GM18951 (cell line): ENCODE measurements around the gene RAB20.
"Not testable (repeated sequence)": the region's sequence is repeated elsewhere in the genome, so short reads cannot be mapped to it uniquely, and the experiment has no call there.

Source experiments
- POLR2A ChIP-seq: IDR thresholded peaks from 4 replicates; pipeline ENCODE4 v1.6.1; 2011; ENCODE audit warnings: mild to moderate bottlenecking; ENCODE audit not compliant: insufficient read length, insufficient read depth; ENCODE audit errors: extremely low read depth
- in situ Hi-C: fragments of 300-500 bp; cut with MboI; formaldehyde crosslinking; loops from one replicate; pipeline ENCODE4 v1.12.0; 2022; ENCODE audit warnings: low sequenced_read_pairs, mixed read lengths, inconsistent platforms; ENCODE audit not compliant: unreplicated experiment

RAB20 gene

GRCh38 chr13:110583178-110583865 lies 21.8 kb upstream of the RAB20 start:
- in situ Hi-C loops, result no loop called here
- TF ChIP-seq POLR2A, result no peak

- TF ChIP-seq POLR2A, result no peak
- in situ Hi-C loops, result no loop called here
Observed at GRCh38 chr13:110582421-110582954, 21.0 kb upstream of the RAB20 start.

GRCh38 chr13:110581506-110582185 lies 20.1 kb upstream of the RAB20 start:
- in situ Hi-C loops, result no loop called here

GRCh38 chr13:110580800-110581199 lies 19.3 kb upstream of the RAB20 start:
- TF ChIP-seq POLR2A, result no peak
- in situ Hi-C loops, result no loop called here

More at GRCh38 chr13:110581506-110582185, 20.1 kb upstream of the RAB20 start:
- no peak for TF ChIP-seq POLR2A

DNA sequence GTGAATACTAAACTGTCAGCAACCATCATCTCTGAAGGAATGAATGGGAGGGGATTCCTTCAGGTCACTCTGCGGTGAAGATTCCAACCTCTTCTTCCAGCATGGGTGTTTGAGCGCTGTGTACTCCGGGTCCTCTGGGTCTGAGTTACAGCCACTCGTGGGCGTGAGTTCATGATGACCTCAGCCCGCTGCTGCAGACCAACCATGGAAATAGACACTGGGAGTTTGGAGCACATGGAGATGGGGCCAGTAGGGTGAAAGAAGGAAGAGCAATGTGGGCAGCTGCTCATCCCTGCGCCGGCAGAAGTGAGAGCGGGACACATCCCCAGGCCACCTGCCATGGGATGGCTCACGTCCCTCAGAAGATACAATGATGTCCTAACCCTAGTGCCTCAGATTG lies 16.8 kb upstream of the RAB20 start:
- in situ Hi-C loops, result no loop called here

DNA sequence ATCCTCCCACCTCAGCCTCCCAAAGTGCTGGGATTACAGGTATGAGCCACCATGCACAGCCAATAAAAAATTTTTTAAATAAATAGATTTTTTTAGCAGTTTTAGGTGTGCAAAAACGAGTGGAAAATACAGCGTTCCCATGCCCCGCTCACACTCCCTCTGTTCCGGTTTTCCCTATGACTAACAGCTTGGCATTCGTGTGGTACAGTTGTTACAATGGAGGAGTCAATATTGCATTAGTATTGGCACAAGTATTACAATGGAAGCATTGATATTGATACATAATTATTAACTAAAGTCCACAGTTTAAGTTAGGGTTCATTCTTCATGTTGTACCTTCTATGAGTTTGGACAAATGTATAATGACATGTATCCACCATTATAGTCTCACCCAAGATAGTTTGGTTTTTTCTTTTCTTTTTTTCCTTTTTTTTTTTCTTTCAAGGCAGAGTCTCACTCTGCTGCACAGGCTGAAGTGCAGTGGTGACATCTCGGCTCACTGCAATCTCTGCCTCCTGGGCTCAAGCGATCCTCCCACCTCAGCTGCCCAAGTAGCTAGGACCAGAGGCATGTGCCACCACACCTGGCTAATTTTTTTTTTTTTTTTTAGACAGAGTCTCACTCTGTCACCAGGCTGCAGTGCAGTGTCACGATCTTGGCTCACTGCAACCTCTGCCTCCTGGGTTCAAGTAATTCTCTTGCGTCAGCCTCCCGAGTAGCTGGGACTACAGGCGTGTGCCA lies 15.4 kb upstream of the RAB20 start:
- TF ChIP-seq POLR2A, result no peak
- in situ Hi-C loops, result no loop called here

More for the DNA sequence above, 16.8 kb upstream of the RAB20 start:
- TF ChIP-seq POLR2A, result no peak

- in situ Hi-C loops, result no loop called here
- no peak for TF ChIP-seq POLR2A
Observed at GRCh38 chr13:110576070-110576394, 14.5 kb upstream of the RAB20 start.

DNA sequence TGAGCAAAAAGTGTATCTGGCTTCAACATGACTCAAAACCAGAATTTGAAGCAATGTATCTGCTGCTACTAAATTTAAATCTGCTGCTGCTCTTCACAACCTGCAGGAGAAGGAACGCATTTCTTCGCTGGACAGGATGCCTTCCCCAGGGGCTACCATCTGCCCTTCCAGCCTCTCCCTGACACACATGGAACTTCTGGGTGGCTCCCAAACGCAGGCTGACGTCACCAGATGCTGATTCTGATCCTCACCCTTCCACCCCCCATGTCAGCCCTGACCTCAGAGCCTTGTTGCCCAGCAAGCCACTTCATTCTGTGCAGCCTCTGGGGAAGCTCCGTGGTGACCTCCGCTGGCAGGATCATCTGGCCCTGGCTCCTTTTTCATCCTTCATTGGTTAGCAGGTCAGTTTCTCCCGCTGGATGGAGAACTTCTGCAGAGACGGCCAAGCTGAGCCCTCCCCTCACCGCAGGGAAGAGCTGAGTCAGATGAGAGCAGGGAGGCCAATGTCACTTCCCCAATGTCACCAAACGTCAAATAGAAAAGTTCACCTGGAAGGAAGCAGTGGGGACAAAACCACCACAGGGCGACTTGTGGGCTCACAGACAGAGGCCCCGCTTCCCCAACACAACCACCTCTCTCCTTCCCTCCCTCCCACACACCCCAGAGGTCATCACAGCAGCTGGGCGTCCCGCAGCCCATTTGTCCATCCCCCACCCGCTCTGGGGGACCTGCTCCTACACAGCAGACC lies 14.0 kb upstream of the RAB20 start:
- in situ Hi-C loops, result no loop called here
- no peak for TF ChIP-seq POLR2A

GRCh38 chr13:110574161-110574560 lies 12.6 kb upstream of the RAB20 start:
- in situ Hi-C loops, result no loop called here
- TF ChIP-seq POLR2A, result no peak

GRCh38 chr13:110572778-110573118 lies 11.2 kb upstream of the RAB20 start:
- TF ChIP-seq POLR2A, result no peak
- in situ Hi-C loops, result no loop called here

GRCh38 chr13:110571896-110572777 lies 10.6 kb upstream of the RAB20 start:
- TF ChIP-seq POLR2A, result no peak
- in situ Hi-C loops, result no loop called here

- in situ Hi-C loops, result no loop called here
- TF ChIP-seq POLR2A, result no peak
Observed at GRCh38 chr13:110570886-110571285, 9.4 kb upstream of the RAB20 start.

GRCh38 chr13:110569962-110570361 lies 8.4 kb upstream of the RAB20 start:
- in situ Hi-C loops, result not testable (repeated sequence)
